22Rv1 (cell line): Measurements from ENCODE around the gene ANKRD55.
"Not testable (repeated sequence)": the region's sequence is repeated elsewhere in the genome, so short reads cannot be mapped to it uniquely, and the experiment has no call there.

Source experiments
- H3K27ac ChIP-seq: fragments of 450-650 bp; 2 replicates; pipeline ENCODE4 v1.5.1; 2017
- ZFX ChIP-seq: fragments of 450-650 bp; IDR thresholded peaks from 2 replicates; pipeline ENCODE4 v1.6.1; 2017; ENCODE audit warnings: antibody characterized with exemption, borderline replicate concordance
- TF ChIP-seq, protein P1 (sequence below): fragments of 450-650 bp; IDR thresholded peaks from 2 replicates; pipeline ENCODE4 v1.5.1; 2017; ENCODE audit warnings: mild to moderate bottlenecking

Gene ANKRD55

DNA sequence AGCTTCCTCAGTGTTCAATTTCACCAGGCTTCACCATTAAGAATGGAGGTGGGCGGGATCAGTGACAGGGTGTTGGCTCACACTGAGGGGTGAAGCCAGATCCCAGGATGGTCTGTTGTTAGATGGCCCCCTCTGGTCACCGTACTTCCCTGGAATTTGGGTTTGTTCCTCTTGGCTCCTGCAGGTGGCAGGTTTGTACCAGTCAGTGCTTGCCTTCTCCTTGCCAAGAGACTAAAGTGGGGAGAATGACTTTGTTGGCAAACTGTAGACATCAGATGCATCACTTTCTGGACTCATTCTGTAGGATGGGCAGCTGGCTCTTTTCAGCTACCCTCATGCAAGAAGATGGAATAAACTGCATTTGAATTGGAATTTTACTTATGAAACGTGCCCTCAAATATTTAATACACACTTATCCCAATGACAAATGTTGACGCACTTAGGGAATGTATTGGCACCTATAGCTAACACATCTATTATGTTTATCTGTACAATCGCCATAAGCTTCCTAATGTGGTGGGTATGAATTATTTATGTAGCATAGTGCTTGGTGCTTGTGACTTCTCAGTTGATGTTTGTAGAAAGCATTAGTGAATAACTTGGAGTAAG, 31.4 kb upstream of the ANKRD55 start:
- H3K27ac ChIP-seq: no peak overlapping the region
- TF ChIP-seq ZFX: no peak
- TF ChIP-seq, protein P1, sequence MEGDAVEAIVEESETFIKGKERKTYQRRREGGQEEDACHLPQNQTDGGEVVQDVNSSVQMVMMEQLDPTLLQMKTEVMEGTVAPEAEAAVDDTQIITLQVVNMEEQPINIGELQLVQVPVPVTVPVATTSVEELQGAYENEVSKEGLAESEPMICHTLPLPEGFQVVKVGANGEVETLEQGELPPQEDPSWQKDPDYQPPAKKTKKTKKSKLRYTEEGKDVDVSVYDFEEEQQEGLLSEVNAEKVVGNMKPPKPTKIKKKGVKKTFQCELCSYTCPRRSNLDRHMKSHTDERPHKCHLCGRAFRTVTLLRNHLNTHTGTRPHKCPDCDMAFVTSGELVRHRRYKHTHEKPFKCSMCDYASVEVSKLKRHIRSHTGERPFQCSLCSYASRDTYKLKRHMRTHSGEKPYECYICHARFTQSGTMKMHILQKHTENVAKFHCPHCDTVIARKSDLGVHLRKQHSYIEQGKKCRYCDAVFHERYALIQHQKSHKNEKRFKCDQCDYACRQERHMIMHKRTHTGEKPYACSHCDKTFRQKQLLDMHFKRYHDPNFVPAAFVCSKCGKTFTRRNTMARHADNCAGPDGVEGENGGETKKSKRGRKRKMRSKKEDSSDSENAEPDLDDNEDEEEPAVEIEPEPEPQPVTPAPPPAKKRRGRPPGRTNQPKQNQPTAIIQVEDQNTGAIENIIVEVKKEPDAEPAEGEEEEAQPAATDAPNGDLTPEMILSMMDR: peak; percentile 41

DNA sequence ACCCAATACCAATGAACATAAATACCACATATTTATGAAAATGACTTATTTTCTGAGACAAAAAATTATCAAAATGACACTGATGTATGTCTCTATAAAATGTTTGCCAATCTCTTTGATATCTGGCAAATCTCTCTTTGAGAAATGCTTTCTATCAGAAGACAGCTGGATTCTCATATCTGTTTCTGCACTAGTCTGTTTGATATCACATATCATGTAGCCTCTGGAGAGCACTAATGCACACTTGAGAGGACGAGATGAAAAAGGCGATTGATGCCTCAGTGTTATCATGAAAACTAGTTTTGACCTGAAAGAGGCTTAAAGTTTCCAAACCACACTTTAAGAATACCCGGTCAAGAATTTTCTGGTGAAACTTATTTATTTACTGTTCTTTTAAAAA, 29.1 kb upstream of the ANKRD55 start:
- TF ChIP-seq, protein P1: no peak
- no peak for TF ChIP-seq ZFX
- no peak overlapping the region for H3K27ac ChIP-seq

DNA sequence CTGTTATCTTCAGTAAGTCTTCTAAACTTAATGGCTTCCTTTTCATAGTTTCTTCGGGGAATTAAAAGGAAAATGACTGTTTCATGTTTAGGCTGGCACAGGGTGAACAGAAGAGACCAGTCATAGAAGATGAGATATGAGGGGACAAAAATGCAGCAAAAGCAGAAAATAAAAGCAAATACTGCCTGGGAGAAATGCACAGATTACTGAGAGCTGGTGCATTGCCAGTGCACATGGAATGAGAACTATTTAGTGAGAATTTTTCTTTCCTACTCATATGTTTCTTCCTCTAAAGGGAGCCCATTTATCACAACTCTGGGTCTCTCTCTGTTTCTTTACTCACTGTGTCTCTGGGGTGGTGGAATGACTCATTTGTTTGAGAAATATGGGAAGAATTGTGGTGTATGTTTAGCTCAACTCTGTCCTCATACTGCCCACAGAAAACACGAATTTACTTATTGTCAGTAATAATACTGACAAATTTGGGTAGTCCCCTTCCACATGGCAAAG, 25.9 kb upstream of the ANKRD55 start:
- no peak for TF ChIP-seq ZFX
- TF ChIP-seq, protein P1: no peak

DNA sequence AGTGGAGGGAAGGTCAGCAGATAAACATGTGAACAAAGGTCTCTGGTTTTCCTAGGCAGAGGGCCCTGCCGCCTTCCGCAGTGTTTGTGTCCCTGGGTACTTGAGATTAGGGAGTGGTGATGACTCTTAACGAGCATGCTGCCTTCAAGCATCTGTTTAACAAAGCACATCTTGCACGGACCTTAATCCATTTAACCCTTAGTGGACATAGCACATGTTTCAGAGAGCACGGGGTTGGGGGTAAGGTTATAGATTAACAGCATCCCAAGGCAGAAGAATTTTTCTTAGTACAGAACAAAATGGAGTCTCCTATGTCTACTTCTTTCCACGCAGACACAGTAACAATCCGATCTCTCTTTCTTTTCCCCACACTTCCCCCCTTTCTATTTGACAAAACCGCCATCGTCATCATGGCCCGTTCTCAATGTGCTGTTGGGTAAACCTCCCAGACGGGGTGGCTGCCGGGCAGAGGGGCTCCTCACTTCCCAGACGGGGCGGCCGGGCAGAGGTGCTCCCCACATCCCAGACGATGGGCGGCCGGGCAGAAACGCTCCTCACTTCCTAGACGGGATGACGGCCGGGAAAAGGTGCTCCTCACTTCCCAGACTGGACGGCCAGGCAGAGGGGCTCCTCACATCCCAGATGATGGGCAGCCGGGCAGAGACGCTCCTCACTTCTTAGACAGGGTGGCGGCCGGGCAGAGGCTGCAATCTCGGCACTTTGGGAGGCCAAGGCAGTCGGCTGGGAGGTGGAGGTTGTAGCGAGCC, 24.8 kb upstream of the ANKRD55 start:
- H3K27ac ChIP-seq: not testable (repeated sequence)

More for the DNA sequence above, 25.9 kb upstream of the ANKRD55 start:
- no peak overlapping the region for H3K27ac ChIP-seq

DNA sequence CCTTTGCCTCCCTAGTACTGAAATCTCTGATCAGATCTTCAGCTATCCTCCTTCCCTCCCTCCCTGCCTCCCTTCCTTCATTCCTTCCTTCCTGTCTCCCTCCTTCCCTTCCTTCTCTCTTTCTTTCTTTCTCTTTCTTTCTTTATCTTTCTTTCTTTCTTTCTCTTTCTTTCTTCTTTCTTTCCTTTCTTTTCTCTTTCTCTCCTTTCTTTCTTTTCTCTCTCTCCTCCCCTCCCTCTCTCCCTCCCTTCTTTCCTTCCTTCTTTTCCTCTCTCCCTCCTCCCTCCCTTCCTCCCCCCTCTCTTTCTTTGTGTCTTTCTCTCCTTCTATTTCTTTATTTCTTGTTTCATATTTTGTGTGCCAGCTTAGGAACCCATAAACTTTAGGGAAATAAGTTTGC, 23.9 kb upstream of the ANKRD55 start:
- TF ChIP-seq ZFX: no peak
- TF ChIP-seq, protein P1: no peak
- H3K27ac ChIP-seq: no peak overlapping the region

DNA sequence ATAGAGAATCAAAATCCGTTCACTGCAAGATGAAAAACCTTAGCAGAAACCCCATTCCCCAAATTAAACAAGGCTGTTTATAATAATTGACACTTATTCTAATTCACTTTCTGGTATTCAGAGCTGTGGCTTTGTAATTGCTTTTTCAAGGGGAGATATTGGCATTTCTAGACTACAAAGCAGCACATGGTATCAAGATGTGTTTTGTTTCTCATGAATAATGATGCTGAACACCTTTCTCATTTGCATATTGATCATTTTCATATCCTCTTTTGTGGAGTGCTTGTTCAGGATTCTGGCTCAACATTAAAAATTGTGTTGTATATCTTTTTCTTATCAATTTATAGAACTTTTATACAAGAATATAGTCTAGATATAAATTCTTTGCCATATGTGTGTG, 22.4 kb upstream of the ANKRD55 start:
- TF ChIP-seq, protein P1: no peak
- TF ChIP-seq ZFX: no peak
- H3K27ac ChIP-seq: no peak overlapping the region

DNA sequence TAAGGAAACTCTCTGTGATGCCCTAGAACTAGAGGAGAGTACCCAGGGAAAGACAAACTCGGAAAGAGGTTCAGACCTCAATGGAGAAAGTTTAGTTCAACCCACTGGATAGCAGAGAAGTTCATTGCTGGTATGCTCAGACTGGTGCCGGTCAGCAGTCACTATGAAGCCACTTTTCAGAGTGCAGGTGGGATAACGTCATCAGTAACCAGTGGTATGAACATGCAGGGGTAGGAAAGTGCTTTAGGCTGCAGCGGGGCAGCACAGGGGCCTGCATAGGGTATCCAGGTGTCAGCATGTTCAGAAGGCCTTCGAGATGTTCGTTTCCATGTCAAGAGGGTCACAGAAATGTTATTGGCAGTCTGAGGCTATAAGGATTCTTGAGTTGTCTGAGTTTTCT, 20.8 kb upstream of the ANKRD55 start:
- TF ChIP-seq, protein P1: no peak
- no peak for TF ChIP-seq ZFX
- no peak overlapping the region for H3K27ac ChIP-seq
